ENCODE results near the gene GPR156. TPM values are rescaled to one million over a fixed set of nuclear protein-coding genes. Genes with fewer than 3 reads are reported as not detected.
"Not testable (repeated sequence)": the region's sequence is repeated elsewhere in the genome, so short reads cannot be mapped to it uniquely, and the experiment has no call there.

Gene GPR156
- total RNA-seq, 1 experiment from 2014 or later: 3.1 TPM

DNA sequence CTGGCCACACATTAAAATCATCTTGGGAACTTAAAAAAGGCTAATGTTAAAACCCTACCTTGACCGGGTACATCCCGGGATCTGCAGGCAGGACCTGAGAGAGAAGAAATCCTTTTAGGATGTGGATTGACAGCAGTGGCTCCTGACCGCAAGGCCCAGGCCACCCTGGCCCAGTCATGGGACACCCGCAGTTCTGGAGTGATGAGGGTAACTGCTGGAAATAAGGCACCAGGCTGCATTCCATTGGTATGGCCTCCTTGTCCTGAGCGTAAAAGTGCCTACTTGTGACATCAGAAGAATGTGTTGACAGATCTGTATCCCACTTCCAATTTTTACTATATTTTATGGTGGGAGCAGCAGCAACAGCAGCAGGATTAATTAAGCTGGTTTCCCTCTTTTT lies 127.3 kb downstream of the GPR156 start:
- CTCF ChIA-PET: no interaction called here
- no peak for DNase-seq
- Histone ChIP-seq H3K4me1 (peaks cover 39% of the 10 kb centered on the region), H3K9me3 (peaks cover 21% of the 10 kb centered on the region), H3K4me3 (ENCODE audit: low read depth, low read length) (no peak overlapping the region), H3K27me3 (replicated peaks; ENCODE audit: control insufficient read depth, insufficient read depth, low read length) (no peaks in the 10 kb centered on the region; the same call in 1 of the 2 replicates), H3K36me3 (ENCODE audit: control insufficient read depth, insufficient read depth, low read length) (peaks cover 1% of the 10 kb centered on the region; the same call in 1 of the 2 replicates)
- POLR2A ChIA-PET: no interaction called here
- intact Hi-C loops (cut with micrococcal nuclease; ENCODE audit: unreplicated experiment): no loop called here
- H3K27ac Mint-ChIP-seq (ENCODE audit: unreplicated experiment): peak overlapping the region; percentile 80
- H3K4me1 Mint-ChIP-seq (ENCODE audit: low read depth, unreplicated experiment): peaks cover 39% of the 10 kb centered on the region
- no TSS peak for BruUV-seq (replicated peaks)
- H3K4me3 Mint-ChIP-seq (ENCODE audit: unreplicated experiment): no peak overlapping the region
- peaks cover 32% of the 10 kb centered on the region for H3K9me3 Mint-ChIP-seq (ENCODE audit: unreplicated experiment)
- H3K27me3 Mint-ChIP-seq (ENCODE audit: insufficient read depth, unreplicated experiment): no peaks in the 10 kb centered on the region
- peaks cover 12% of the 10 kb centered on the region for H3K36me3 Mint-ChIP-seq (ENCODE audit: insufficient read depth, unreplicated experiment)
- TF ChIP-seq, protein P1, sequence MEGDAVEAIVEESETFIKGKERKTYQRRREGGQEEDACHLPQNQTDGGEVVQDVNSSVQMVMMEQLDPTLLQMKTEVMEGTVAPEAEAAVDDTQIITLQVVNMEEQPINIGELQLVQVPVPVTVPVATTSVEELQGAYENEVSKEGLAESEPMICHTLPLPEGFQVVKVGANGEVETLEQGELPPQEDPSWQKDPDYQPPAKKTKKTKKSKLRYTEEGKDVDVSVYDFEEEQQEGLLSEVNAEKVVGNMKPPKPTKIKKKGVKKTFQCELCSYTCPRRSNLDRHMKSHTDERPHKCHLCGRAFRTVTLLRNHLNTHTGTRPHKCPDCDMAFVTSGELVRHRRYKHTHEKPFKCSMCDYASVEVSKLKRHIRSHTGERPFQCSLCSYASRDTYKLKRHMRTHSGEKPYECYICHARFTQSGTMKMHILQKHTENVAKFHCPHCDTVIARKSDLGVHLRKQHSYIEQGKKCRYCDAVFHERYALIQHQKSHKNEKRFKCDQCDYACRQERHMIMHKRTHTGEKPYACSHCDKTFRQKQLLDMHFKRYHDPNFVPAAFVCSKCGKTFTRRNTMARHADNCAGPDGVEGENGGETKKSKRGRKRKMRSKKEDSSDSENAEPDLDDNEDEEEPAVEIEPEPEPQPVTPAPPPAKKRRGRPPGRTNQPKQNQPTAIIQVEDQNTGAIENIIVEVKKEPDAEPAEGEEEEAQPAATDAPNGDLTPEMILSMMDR (IDR thresholded peaks at IDR 0.05; ENCODE audit: insufficient read depth in 1 of 2, low read depth in 1 of 2, low read length in 1 of 2, severe bottlenecking in 1 of 2, unreplicated experiment in 1 of 2): no peak

DNA sequence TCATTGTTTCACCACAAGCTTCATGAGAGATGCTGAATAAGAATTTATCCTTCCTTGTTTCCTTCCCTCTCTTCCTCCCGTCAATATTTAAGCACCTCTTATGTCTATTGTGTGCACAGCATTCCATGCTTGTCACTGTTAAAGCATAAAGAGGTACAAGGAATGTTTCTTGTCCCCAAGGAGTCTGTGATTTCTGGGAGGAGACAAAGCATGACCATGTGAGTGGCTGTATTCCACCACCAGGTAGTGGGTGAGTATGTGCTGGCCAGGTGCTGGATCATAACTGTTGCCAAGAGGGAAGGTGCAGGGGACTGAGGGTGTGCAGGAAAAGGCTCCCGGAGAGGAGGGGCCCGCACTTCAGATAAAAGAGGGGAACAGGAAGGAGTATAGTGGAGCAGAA lies 127.9 kb downstream of the GPR156 start:
- peaks cover 12% of the 10 kb centered on the region for H3K36me3 Mint-ChIP-seq (ENCODE audit: insufficient read depth, unreplicated experiment)
- peaks cover 32% of the 10 kb centered on the region for H3K9me3 Mint-ChIP-seq (ENCODE audit: unreplicated experiment)
- DNase-seq: no peak
- peaks cover 1% of the 10 kb centered on the region; the same call in 1 of the 2 replicates for H3K36me3 ChIP-seq (ENCODE audit: control insufficient read depth, insufficient read depth, low read length)
- H3K27me3 ChIP-seq (replicated peaks; ENCODE audit: control insufficient read depth, insufficient read depth, low read length): no peaks in the 10 kb centered on the region; the same call in 1 of the 2 replicates
- TF ChIP-seq, protein P1 (IDR thresholded peaks at IDR 0.05; ENCODE audit: insufficient read depth in 1 of 2, low read depth in 1 of 2, low read length in 1 of 2, severe bottlenecking in 1 of 2, unreplicated experiment in 1 of 2): no peak
- POLR2A ChIA-PET: no interaction called here
- peaks cover 33% of the 10 kb centered on the region for H3K4me1 ChIP-seq
- intact Hi-C loops (cut with micrococcal nuclease; ENCODE audit: unreplicated experiment): no loop called here
- H3K27ac Mint-ChIP-seq (ENCODE audit: unreplicated experiment): peak overlapping the region; percentile 80
- no peak overlapping the region for H3K4me3 Mint-ChIP-seq (ENCODE audit: unreplicated experiment)
- peaks cover 21% of the 10 kb centered on the region for H3K9me3 ChIP-seq
- no peaks in the 10 kb centered on the region for H3K27me3 Mint-ChIP-seq (ENCODE audit: insufficient read depth, unreplicated experiment)
- H3K4me1 Mint-ChIP-seq (ENCODE audit: low read depth, unreplicated experiment): peaks cover 34% of the 10 kb centered on the region
- CTCF ChIA-PET: no interaction called here
- no TSS peak for BruUV-seq (replicated peaks)
- H3K4me3 ChIP-seq (ENCODE audit: low read depth, low read length): no peak overlapping the region

DNA sequence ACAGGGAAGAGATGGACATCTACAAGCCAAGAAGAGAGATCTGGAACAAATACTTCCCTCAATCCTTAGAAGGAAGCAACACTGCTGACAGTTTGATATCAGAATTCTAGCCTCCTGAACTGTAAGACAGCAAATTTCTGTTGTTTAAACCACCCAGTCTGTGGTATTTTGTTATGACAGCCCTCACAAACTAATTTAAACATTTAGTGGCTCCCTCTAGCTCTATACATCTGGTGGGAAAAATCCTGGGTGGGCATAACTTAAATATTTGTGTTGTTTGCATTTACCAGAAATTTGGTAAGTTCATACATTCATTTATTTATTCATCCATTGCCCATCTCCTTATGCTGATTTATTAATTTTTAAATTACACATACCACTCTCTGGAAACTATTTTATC lies 128.3 kb downstream of the GPR156 start:
- no peak overlapping the region for H3K4me3 ChIP-seq (ENCODE audit: low read depth, low read length)
- BruUV-seq (replicated peaks): no TSS peak
- H3K36me3 Mint-ChIP-seq (ENCODE audit: insufficient read depth, unreplicated experiment): peaks cover 12% of the 10 kb centered on the region
- ChIA-PET POLR2A (no interaction called here), CTCF (no interaction called here)
- H3K4me3 Mint-ChIP-seq (ENCODE audit: unreplicated experiment): no peak overlapping the region
- peaks cover under 1% of the 10 kb centered on the region; the same call in 1 of the 2 replicates for H3K36me3 ChIP-seq (ENCODE audit: control insufficient read depth, insufficient read depth, low read length)
- TF ChIP-seq, protein P1 (IDR thresholded peaks at IDR 0.05; ENCODE audit: insufficient read depth in 1 of 2, low read depth in 1 of 2, low read length in 1 of 2, severe bottlenecking in 1 of 2, unreplicated experiment in 1 of 2): no peak
- H3K27me3 ChIP-seq (replicated peaks; ENCODE audit: control insufficient read depth, insufficient read depth, low read length): no peaks in the 10 kb centered on the region; the same call in 1 of the 2 replicates
- peak overlapping the region; percentile 80 for H3K27ac Mint-ChIP-seq (ENCODE audit: unreplicated experiment)
- H3K4me1 ChIP-seq: peaks cover 31% of the 10 kb centered on the region
- H3K9me3 Mint-ChIP-seq (ENCODE audit: unreplicated experiment): peaks cover 32% of the 10 kb centered on the region
- intact Hi-C loops (cut with micrococcal nuclease; ENCODE audit: unreplicated experiment): no loop called here
- no peaks in the 10 kb centered on the region for H3K27me3 Mint-ChIP-seq (ENCODE audit: insufficient read depth, unreplicated experiment)
- peaks cover 30% of the 10 kb centered on the region for H3K4me1 Mint-ChIP-seq (ENCODE audit: low read depth, unreplicated experiment)
- peaks cover 21% of the 10 kb centered on the region for H3K9me3 ChIP-seq
- no peak for DNase-seq

GRCh38 chr3:120155694-120156093 lies 129.3 kb downstream of the GPR156 start:
- peaks cover 20% of the 10 kb centered on the region for H3K4me1 Mint-ChIP-seq (ENCODE audit: low read depth, unreplicated experiment)
- H3K36me3 ChIP-seq (ENCODE audit: control insufficient read depth, insufficient read depth, low read length); H3K27me3 ChIP-seq (replicated peaks; ENCODE audit: control insufficient read depth, insufficient read depth, low read length); POLR2A ChIA-PET; BruUV-seq (replicated peaks); intact Hi-C loops (cut with micrococcal nuclease; ENCODE audit: unreplicated experiment); DNase-seq; H3K4me3 Mint-ChIP-seq (ENCODE audit: unreplicated experiment); CTCF ChIA-PET; H3K27me3 Mint-ChIP-seq (ENCODE audit: insufficient read depth, unreplicated experiment); H3K4me3 ChIP-seq (ENCODE audit: low read depth, low read length); H3K27ac Mint-ChIP-seq (ENCODE audit: unreplicated experiment): not testable (repeated sequence)
- peaks cover 21% of the 10 kb centered on the region for H3K4me1 ChIP-seq
- H3K9me3 Mint-ChIP-seq (ENCODE audit: unreplicated experiment): peaks cover 32% of the 10 kb centered on the region
- peaks cover 12% of the 10 kb centered on the region for H3K36me3 Mint-ChIP-seq (ENCODE audit: insufficient read depth, unreplicated experiment)
- H3K9me3 ChIP-seq: peaks cover 21% of the 10 kb centered on the region
